Astrocyte of the spinal cord (primary cell): ENCODE results near the gene WEE2.

ENCODE experiments used
- DNase-seq: peaks from one replicate; pipeline ENCODE4 v3.0.0; 2011; ENCODE audit warnings: low read depth, low spot score
- H3K4me3 ChIP-seq: 2 replicates; pipeline ENCODE4 v1.5.1; 2011; ENCODE audit warnings: low read depth, mild to moderate bottlenecking, low read length, moderate library complexity
- in situ Hi-C: cut with HindIII; loops from 2 replicates; pipeline ENCODE4 v1.10.0; 2017; ENCODE audit warnings: low sequenced_read_pairs
- TF ChIP-seq, protein P1 (sequence below): IDR thresholded peaks from 2 replicates; pipeline ENCODE4 v1.5.1; 2012; ENCODE audit warnings: low read depth, mild to moderate bottlenecking, low read length, inconsistent platforms

Gene WEE2

DNA sequence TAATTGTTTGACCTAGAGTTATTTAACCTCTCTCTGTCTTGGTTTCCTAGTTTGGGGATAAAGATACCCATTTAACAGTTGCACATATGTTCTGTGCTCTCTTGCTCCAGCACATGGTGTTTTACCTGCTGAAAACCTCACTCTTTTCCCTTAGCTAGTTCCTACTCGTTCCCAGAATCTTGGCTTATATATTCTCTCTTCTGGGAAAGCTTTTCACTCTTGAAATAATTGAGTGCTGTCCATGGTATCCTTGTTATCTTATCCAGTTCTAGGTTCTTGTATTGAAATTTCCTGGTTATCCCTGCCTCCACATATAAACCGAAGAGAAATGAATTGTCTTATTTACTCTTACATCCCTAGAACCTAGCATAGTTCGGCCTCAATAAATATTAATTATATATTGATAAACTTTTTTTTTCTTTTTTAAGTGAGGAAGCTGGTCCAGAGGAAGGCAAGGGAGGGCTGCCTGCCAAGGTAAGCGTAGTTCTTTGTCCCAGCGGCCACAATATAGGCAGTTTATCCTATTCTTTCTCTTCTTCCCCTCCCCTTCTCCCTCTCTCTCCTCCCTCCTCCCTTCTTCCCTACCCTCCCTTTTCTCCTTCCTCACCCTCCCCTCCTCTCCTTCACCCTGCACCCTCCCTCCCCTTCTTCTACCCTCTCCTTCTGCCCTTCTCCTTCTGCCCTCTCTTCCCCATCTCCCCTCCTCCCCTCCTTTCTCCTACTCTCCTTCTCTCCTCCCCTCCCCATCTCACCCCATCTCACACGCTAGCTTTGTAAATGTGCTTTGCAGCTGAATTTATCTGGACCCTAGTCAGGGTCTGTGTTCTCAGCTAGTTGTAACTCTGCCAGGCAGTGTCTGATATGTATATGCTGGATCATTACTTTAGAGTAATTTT lies 7.9 kb downstream of the WEE2 start:
- in situ Hi-C loops, result no loop called here
- no peak overlapping the region for H3K4me3 ChIP-seq
- no peak for DNase-seq
- TF ChIP-seq, protein P1, sequence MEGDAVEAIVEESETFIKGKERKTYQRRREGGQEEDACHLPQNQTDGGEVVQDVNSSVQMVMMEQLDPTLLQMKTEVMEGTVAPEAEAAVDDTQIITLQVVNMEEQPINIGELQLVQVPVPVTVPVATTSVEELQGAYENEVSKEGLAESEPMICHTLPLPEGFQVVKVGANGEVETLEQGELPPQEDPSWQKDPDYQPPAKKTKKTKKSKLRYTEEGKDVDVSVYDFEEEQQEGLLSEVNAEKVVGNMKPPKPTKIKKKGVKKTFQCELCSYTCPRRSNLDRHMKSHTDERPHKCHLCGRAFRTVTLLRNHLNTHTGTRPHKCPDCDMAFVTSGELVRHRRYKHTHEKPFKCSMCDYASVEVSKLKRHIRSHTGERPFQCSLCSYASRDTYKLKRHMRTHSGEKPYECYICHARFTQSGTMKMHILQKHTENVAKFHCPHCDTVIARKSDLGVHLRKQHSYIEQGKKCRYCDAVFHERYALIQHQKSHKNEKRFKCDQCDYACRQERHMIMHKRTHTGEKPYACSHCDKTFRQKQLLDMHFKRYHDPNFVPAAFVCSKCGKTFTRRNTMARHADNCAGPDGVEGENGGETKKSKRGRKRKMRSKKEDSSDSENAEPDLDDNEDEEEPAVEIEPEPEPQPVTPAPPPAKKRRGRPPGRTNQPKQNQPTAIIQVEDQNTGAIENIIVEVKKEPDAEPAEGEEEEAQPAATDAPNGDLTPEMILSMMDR, result no peak

- TF ChIP-seq, protein P1, result no peak
- no peak for DNase-seq
- in situ Hi-C loops, result no loop called here
- H3K4me3 ChIP-seq, result no peak overlapping the region
Measured at GRCh38 chr7:141717450-141717849, 9.3 kb downstream of the WEE2 start.

- TF ChIP-seq, protein P1, result no peak
- in situ Hi-C loops, result no loop called here
- DNase-seq, result no peak
- H3K4me3 ChIP-seq, result no peak overlapping the region
Measured at GRCh38 chr7:141722529-141722928, 14.4 kb downstream of the WEE2 start.

GRCh38 chr7:141729020-141729419 lies 20.9 kb downstream of the WEE2 start:
- TF ChIP-seq, protein P1, result no peak
- no peak for DNase-seq
- no peak overlapping the region for H3K4me3 ChIP-seq
- in situ Hi-C loops, result no loop called here

DNA sequence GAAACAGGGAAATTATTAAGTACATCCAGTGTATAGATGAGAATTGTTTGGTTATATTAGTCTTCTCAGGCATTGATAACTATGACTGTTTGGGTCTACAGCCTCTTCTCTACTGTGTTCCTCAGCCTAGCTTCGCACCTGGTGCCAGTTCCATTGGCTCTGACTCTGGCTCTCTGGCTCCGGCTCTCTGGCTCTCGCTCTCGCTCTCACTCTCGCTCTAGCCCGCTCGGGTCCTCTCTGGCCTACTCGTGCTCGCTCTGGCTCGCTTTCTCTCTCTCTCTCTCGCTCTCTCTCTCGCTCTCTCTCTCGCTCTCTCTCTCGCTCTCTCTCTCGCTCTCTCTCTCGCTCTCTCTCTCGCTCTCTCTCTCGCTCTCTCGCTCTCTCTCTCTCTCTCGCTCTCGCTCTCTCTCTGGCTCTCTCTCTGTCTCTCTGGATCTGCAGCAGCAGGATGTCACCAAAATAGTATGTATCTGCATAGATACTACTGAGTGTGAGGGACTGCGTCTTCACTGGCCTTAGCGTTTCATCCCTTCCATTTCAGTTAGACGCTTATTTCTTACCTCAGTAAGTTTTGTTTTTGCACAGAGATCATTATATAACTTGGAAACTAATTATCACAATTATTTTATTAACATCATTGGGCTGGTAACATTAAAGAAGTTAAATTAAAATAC lies 23.5 kb downstream of the WEE2 start:
- no peak overlapping the region for H3K4me3 ChIP-seq
- TF ChIP-seq, protein P1, result no peak
- DNase-seq, result no peak
- in situ Hi-C loops, result no loop called here

DNA sequence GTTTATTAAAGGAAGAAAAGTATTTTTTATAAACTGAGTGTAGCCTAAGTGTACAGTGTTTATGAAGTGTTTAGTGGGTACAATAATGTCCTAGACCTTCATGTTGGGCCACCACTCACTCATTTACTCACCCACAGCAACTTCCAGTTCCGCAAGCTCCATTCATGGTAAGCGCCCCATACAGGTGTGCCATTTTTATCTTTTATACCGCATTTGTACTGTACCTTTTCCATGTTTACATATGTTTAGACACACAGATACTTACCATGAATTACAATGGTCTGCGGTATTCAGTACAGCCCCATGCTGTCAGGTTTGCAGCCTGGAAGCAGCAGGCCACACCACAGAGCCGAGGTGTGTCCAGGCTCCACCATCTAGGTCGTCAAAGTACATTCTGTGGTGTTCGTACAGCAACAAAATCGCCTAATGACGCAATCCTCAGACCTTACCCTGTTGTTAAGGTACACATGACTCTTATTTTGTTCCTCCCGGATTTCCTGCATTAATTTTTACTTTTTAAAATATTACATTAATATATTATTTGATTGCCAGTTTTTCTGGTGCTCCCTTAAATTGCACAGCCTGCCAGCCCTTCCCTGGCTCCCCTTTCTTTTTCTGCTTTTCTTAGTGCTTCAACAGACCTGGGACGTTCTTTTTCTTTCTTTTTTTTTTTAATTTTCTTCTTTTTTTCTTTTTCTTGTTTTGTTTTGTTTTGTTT lies 29.1 kb downstream of the WEE2 start:
- no peak for DNase-seq
- in situ Hi-C loops, result no loop called here
- H3K4me3 ChIP-seq, result peak overlapping the region; percentile 97
- TF ChIP-seq, protein P1, result no peak
